ENCODE measurements around the gene SEMA6B. TPM values are rescaled to one million over a fixed set of nuclear protein-coding genes. Genes with fewer than 3 reads are reported as not detected.

Gene SEMA6B
- total RNA-seq (2022; extraction: Qiagen RNA extraction; ENCODE audit: low read depth): 4.3 to 6.9 TPM (median 6.2 TPM) in 5 replicates

GRCh38 chr19:4559569-4559968, at the start of gene SEMA6B:
Gene SEMA6B (minus strand): TSS chr19:4559684. CDS start chr19:4558457, 1,227 bp downstream.

GRCh38 chr19:4539693-4540581, 19.5 kb downstream of the SEMA6B start, which contains the start of gene LRG1:
Gene LRG1 (minus strand): TSS chr19:4540036. CDS start chr19:4540013, 23 bp downstream.

GRCh38 chr19:4534836-4535658, 24.4 kb downstream of the SEMA6B start, which contains the start of gene PLIN5:
Gene PLIN5 (minus strand): TSS chr19:4535224. CDS start chr19:4534074, 1,150 bp downstream.

GRCh38 chr19:4518345-4519171, 40.9 kb downstream of the SEMA6B start, which contains the start of gene PLIN4:
Gene PLIN4 (minus strand): TSS chr19:4518486. CDS start chr19:4518272, 214 bp downstream.

Other genes with a start within 250 kb of the SEMA6B start
- gene STAP2, start 220.9 kb downstream of the SEMA6B start, total RNA-seq (2022; extraction: Qiagen RNA extraction; ENCODE audit: low read depth): 0.12 to 0.47 TPM in 2 of 5 replicates, not detected in the others
- 7.0 to 13.3 TPM (median 10.1 TPM) in 5 replicates for gene MPND, start 216.1 kb downstream of the SEMA6B start, total RNA-seq (2022; extraction: Qiagen RNA extraction; ENCODE audit: low read depth)
- 36.6 to 63.4 TPM (median 61.9 TPM) in 5 replicates for gene SH3GL1, start 159.1 kb downstream of the SEMA6B start, total RNA-seq (2022; extraction: Qiagen RNA extraction; ENCODE audit: low read depth)
- 19.7 to 27.3 TPM (median 24.6 TPM) in 5 replicates for gene CHAF1A, start 157.0 kb downstream of the SEMA6B start, total RNA-seq (2022; extraction: Qiagen RNA extraction; ENCODE audit: low read depth)
- gene UBXN6, start 101.9 kb downstream of the SEMA6B start, total RNA-seq (2022; extraction: Qiagen RNA extraction; ENCODE audit: low read depth): 30.7 to 66.9 TPM (median 55.5 TPM) in 5 replicates
- gene HDGFL2, start 87.4 kb downstream of the SEMA6B start, total RNA-seq (2022; extraction: Qiagen RNA extraction; ENCODE audit: low read depth): 19.3 to 33.2 TPM (median 30.4 TPM) in 5 replicates
- gene PLIN4, start 41.2 kb downstream of the SEMA6B start, total RNA-seq (2022; extraction: Qiagen RNA extraction; ENCODE audit: low read depth): 0.19 to 0.28 TPM (median 0.23 TPM) in 5 replicates
- 0.16 to 0.32 TPM in 2 of 5 replicates, not detected in the others for gene PLIN5, start 24.5 kb downstream of the SEMA6B start, total RNA-seq (2022; extraction: Qiagen RNA extraction; ENCODE audit: low read depth)
- gene LRG1, start 19.6 kb downstream of the SEMA6B start, total RNA-seq (2022; extraction: Qiagen RNA extraction; ENCODE audit: low read depth): 0.08 to 0.21 TPM (median 0.09 TPM) in 3 of 5 replicates, not detected in the others
- 2.6 to 5.5 TPM (median 4.7 TPM) in 5 replicates for gene TNFAIP8L1, start 79.8 kb upstream of the SEMA6B start, total RNA-seq (2022; extraction: Qiagen RNA extraction; ENCODE audit: low read depth)
- gene MYDGF, start 110.7 kb upstream of the SEMA6B start, total RNA-seq (2022; extraction: Qiagen RNA extraction; ENCODE audit: low read depth): 89.3 to 150 TPM (median 132 TPM) in 5 replicates
- 48.4 to 66.3 TPM (median 65.2 TPM) in 5 replicates for gene DPP9, start 164.2 kb upstream of the SEMA6B start, total RNA-seq (2022; extraction: Qiagen RNA extraction; ENCODE audit: low read depth)
- 4.5 to 6.4 TPM (median 6.1 TPM) in 5 replicates for gene FEM1A, start 232.1 kb upstream of the SEMA6B start, total RNA-seq (2022; extraction: Qiagen RNA extraction; ENCODE audit: low read depth)

All from A549 treated with ZK216348 at 1 μM for 4 hours (cell line).